Activated CD4-positive, alpha-beta T cell treated with anti-CD3 and anti-CD28 coated beads, Interleukin-2, amount 50 U/mL, for 24 hours (primary cell): ENCODE data around the gene BRD7.

Experiments
- DNase-seq, 2 donors: peaks; one replicate each; pipeline ENCODE4 v3.0.0-alpha.2; 2020; ENCODE audit warnings: low read depth in 1 of 2, low spot score in 1 of 2

The BRD7 gene

GRCh38 chr16:50304467-50305440 lies 64.0 kb downstream of the BRD7 start:
- DNase-seq, result no peak

- DNase-seq, result no peak
Measured at GRCh38 chr16:50303605-50304466, 65.0 kb downstream of the BRD7 start.

- no peak for DNase-seq
Measured at GRCh38 chr16:50303041-50303604, 65.7 kb downstream of the BRD7 start.

GRCh38 chr16:50302472-50303005 lies 66.2 kb downstream of the BRD7 start:
- DNase-seq, result no peak

- DNase-seq, result no peak
Measured at GRCh38 chr16:50301626-50302471, 66.9 kb downstream of the BRD7 start.

- DNase-seq, result no peak
Measured at GRCh38 chr16:50300942-50301625, 67.7 kb downstream of the BRD7 start.

GRCh38 chr16:50299508-50300105 lies 69.2 kb downstream of the BRD7 start:
- DNase-seq, result no peak

GRCh38 chr16:50298591-50299507 lies 69.9 kb downstream of the BRD7 start:
- no peak for DNase-seq

GRCh38 chr16:50298075-50298460 lies 70.7 kb downstream of the BRD7 start:
- no peak for DNase-seq

GRCh38 chr16:50297301-50298074 lies 71.3 kb downstream of the BRD7 start:
- DNase-seq, result no peak

GRCh38 chr16:50296807-50297206 lies 72.0 kb downstream of the BRD7 start:
- no peak for DNase-seq

GRCh38 chr16:50295541-50296132 lies 73.2 kb downstream of the BRD7 start:
- no peak for DNase-seq

GRCh38 chr16:50294955-50295354 lies 73.8 kb downstream of the BRD7 start:
- DNase-seq, result no peak

- DNase-seq, result no peak
Measured at GRCh38 chr16:50293994-50294855, 74.6 kb downstream of the BRD7 start.

- DNase-seq, result no peak
Measured at GRCh38 chr16:50293041-50293783, 75.6 kb downstream of the BRD7 start.

GRCh38 chr16:50292566-50292948 lies 76.2 kb downstream of the BRD7 start:
- no peak for DNase-seq
